Astrocyte of the hippocampus (primary cell): ENCODE data around the gene FHIP1B.

Experiments used
- DNase-seq: peaks from one replicate; pipeline ENCODE4 v3.0.0; 2011; ENCODE audit warnings: low read depth, low spot score

Gene FHIP1B

GRCh38 chr11:6240139-6240538 is 5.7 kb upstream of the FHIP1B start:
- DNase-seq, result no peak

DNA sequence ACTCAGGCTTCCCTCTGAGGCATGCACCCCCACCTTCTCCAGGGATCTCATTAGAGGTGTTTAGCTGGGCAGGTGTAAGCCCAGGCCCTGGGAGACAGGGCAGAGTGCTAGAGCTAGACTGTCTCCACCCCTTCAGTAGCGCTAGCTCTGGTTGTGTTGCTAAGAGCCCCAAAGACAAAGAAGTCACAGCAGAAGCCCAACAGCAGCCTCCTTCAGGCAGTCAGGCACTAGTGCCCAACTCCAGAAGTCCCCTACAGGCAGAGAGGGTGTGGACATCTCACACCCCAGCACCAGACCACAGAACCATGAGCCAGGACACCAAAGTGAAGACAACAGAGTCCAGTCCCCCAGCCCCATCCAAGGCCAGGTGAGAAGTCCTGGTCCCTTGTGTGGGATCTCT is 4.5 kb upstream of the FHIP1B start, which contains the start of gene CNGA4:
CNGA4 (plus strand) TSS at position 188 of the 400 bp plus-strand sequence; CDS start at position 306, 118 bp downstream.
- DNase-seq, result no peak

DNA sequence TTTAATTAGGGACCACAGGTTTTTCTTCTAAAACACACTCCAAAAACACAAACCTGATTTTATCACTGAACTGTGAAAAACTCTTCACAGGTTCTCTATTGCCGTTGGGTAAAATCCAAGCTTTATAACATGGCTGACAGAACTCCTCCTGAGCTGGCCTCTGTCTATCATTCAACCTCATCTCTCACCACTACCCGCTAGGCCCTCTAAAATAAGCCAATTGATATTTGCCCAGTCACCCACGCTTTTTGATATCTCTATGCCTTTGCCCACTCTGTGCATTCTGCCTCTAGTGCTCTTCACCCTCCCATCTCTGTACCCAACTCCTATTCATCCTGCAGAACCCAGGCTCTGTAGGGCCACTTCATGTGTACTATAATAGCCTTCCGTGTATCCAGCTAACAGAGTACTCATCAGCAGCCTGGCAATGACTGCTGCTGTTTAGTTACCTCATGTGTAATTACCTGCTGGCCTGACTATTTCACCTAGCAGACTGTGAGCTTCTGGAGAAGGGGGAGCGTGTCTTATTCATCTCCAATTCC is 3.4 kb upstream of the FHIP1B start:
- no peak for DNase-seq

DNA sequence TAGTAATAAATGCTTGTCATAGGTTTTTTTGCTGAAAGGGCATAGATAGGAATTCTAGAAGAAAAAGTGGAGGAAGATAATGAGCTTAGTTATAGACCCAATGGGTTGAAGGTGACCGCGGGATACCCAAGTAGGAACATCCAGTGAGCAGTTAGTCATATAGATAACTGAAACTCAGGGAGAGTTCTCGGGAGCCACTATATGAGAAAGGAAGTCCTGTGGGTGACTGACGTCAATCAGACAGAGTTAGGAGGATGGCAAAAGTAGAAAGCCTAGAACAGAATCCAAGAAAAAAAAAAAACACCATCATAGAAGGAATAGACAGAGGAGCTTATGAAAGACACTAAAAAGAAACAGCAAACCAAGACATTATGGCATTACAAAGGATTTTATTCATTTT is 2.8 kb upstream of the FHIP1B start:
- no peak for DNase-seq

- DNase-seq, result no peak
Observed at GRCh38 chr11:6233984-6234386, 451 bp downstream of the FHIP1B start.

DNA sequence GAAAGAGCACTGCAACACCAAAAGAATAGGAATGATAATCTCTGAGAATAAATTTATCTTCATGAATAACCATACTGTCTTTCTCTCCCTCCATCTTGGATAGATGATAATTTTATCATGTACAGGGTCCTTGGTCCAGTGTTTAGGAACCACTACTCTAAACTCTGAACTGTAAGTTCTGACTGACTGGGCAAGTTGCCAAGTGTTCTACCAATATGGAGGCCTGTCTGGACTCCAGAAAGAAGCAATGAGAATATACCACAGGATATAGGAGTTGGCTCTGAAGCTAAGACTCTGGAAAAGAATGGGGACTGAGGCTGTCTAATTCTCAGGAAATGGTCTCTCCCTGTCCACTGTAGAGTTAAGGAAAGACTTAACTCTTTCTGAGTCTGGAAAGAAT is 1.5 kb downstream of the FHIP1B start:
- no peak for DNase-seq

GRCh38 chr11:6229911-6230310 is 4.5 kb downstream of the FHIP1B start:
- no peak for DNase-seq

DNA sequence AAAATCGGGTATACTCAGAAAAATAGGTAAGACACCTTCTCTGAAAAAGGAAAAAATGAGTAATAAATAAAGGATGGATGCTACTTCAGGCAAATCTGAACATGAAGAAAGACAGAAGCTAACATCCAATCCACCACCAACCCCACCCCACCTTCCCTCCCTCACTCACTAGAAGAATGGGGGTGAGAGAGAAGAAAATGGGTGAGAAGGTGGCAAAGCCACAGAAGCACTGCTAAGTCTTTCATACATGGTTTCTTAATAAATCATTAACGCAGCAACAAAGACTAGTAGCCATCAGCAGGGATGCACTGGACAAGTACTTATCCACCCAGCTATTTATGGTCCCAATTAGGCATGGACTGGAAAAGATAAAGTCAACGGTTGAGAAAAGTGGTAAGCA is 5.9 kb downstream of the FHIP1B start:
- DNase-seq, result no peak

DNA sequence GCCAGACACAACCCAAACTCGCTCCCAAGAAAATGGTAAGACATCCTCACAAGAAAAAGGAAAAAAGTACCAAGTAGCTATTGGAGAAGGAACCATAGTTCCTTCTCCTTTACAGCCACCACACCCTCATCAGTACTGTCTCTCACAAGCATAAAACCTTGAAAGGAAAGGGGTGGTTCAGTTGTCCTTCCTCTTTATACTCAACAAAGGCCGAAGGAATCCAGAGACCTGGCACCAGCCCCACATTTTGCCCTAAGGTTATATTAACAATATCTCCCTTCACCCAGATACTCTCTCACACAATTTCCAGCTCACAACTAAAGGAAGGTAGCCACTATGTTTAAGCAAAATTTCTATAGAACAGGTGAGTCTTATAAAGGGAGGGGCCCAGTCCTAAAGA is 8.5 kb downstream of the FHIP1B start:
- no peak for DNase-seq

- DNase-seq, result no peak
Observed at GRCh38 chr11:6225024-6225423, 9.4 kb downstream of the FHIP1B start.

DNA sequence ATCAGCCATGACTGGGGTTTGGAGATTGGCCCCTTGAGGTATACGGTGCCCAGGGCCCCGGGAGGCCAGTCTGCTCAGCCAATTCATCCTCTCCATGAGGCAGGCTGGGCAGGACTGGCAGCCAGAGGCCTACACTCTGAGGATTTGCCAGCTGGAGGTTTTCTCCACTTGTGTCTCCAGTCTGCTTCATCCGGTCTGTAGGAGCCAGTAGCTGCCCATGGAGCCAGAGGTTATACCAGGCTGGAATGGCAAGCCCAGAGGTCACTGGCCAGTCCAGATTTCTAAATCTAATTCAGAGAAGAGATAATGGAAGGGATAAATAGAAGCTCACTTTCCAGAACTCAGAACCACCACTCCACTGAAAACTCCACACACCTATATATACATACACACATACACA is 10.0 kb downstream of the FHIP1B start:
- DNase-seq, result no peak

DNA sequence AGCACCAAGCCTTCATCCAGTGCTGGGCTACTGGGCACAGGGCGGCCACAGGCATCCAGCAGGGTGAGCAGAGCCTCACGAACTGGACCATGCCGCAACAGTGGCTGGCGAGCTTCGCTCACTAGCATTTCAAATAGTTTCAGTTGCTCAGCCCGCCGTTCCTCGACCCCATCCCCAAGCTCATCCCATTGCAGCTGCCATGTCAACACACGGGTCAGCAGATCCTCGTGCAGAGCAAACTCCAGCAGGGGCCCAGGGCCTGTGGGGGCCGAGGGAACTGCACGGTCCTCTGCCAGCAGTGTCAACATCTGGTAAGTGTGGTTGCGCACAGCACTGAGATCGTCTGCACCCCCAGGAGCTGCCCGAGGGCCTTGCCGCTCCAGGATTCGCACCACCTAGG is 10.6 kb downstream of the FHIP1B start:
- DNase-seq, result no peak

- DNase-seq, result peak; percentile 82
Observed at GRCh38 chr11:6219359-6219758, 15.1 kb downstream of the FHIP1B start.

GRCh38 chr11:6217722-6218121 is 16.7 kb downstream of the FHIP1B start:
- no peak for DNase-seq

- no peak for DNase-seq
Observed at GRCh38 chr11:6216501-6216900, 17.9 kb downstream of the FHIP1B start.

DNA sequence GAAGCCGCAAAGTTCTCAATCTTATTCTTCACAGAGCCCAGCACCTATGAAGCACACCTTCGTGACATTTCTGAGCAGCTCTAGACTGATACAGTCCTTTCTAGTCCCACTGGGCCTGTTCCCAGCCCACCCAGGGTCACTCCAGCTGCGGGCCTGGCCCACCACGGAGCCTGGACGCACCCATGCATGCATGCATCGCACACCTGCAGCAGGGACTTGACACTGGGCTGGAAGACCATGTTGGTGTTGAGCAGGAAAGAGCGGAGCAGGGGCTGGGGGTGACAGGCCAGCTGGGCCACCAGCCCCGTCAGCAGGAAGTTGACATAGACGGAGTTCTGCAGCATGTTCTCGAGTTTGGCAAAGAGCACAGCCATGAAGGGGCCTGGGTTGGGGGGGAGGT is 19.9 kb downstream of the FHIP1B start:
- DNase-seq, result no peak

DNA sequence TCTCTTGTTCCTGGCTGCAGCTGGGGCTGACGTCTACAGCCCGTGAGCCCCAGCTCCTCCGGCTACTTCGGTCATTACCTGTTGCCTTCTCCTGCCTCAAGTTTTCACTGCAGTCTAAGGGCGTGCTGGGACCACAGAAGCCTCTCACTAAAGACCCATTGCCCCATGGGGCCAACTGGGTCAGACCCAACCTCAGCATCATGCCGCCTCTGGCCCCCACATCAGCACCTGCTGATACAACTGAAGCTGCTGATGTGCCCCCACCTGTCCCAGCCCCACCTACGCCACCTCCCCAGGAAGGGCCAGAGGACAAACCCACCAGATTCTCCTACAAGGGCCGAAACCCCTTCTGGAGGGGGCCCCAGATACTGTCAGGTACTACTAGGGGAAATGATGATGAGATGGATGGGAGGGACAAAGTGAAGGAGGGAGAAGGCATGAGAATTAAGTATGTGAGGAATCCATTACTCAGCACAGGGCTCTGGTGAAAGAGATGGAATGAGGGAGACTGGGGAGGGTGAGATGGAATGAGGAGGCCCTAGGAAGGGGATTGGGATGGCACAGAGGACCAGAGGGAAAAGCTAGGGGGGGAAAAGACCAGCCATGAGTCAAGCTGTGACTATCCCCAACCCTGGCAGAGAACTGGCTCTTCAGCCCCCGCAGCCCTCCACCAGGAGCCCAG is 24.0 kb downstream of the FHIP1B start:
- peak; percentile 26 for DNase-seq

- DNase-seq, result no peak
Observed at GRCh38 chr11:6209801-6210200, 24.6 kb downstream of the FHIP1B start.

DNA sequence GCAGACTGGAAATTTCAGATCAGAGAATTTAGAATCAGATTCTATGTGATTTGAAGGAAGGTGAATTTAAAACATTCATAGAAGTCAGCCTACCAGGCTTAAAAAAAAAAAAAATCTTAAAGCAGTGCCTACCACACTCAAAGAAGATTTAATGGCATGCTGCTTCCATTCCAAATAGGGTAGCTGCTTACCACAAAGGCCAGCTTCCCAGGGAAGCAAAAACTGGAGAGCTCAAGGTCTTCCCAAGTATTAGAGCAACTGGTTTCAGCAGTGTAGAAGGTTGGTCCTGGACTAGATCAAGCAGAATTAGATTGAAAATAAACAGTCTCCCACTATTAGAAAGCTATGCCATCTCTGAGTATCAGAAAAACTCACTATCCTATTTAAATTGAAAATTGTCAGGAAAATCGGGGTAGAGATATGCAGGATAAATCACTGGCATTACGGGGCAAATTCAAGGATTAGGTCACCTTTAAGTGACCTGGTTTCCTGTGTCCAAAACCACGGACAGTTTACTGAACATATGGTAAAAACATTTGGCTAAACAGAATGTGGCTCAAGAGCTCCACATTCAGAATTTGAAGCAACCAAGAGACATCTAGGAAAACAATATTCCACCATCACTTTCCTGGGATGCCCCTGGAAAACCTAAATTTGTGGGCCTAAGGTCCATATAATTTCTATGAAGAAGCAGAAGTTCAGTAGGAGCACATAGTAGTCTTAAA is 27.8 kb downstream of the FHIP1B start:
- DNase-seq, result peak; percentile 21

DNA sequence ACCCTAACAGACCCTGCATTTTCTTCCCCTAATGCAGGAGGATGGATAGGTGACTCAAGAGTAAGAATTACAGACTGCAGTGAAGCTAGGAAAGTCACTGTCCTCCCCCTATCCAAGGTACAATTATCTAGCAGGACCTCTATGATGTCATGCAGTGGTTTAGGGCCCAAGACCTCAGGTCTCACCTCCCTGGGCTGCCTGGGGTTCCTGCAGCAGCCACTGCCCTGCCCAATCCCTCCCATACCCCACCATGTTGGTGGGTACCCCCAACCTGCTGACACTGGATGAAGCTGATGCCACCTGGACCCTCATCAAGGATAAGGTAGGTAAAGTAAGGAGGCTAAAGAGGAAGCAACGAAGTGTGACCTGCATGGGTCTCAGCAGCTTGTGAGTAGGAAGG is 29.1 kb downstream of the FHIP1B start, which contains the start of gene C11orf42:
C11orf42 (plus strand) TSS at position 192 of the 400 bp plus-strand sequence; CDS start at position 251, 59 bp downstream.
- DNase-seq, result no peak

GRCh38 chr11:6204706-6205105 is 29.7 kb downstream of the FHIP1B start:
- DNase-seq, result no peak

DNA sequence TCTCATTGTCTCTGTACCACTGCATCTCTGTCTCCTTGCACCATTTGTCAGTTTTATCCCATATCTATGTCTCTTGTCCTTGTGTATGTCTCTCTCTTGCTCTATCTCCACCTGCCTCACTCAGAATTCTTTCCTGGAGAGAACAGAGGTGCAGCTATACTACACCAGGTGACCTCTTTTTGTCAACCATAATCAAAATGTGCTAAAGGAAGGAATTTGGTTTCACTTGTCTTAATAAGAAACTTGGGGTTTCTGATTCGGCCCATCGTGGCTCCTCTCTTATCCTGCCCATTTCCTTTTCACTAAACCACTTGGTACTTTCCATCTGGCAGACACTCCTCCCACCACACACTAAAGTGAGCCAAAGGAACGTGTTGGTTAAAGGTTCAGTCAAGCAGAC is 31.1 kb downstream of the FHIP1B start:
- DNase-seq, result no peak

DNA sequence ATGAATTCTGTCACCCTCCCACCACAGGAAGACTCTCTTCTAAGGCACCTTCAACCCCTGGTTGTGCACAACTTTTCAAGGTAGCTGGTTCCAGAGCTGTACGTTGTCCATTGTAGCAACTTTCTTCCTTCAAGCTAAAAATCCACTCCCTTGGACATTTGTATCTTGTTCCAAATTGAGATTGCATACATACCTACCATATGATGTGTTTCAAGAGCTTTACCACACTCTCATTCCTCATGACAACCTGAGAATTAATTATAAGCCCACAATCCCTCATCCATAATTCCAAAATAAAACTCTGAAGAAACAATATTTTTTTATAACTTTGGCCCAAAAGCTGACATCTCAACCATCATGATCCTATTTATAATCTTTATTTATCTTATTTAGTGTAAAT is 32.4 kb downstream of the FHIP1B start:
- DNase-seq, result peak; percentile 36
